GM19452 (cell line): ENCODE measurements around the gene BNIPL.

ENCODE experiments used
- ATAC-seq: cut with Tn5 transposase; IDR thresholded peaks from one replicate; pipeline ENCODE4 v1.9.1; 2021; ENCODE audit not compliant: unreplicated experiment

The BNIPL gene, protein sequence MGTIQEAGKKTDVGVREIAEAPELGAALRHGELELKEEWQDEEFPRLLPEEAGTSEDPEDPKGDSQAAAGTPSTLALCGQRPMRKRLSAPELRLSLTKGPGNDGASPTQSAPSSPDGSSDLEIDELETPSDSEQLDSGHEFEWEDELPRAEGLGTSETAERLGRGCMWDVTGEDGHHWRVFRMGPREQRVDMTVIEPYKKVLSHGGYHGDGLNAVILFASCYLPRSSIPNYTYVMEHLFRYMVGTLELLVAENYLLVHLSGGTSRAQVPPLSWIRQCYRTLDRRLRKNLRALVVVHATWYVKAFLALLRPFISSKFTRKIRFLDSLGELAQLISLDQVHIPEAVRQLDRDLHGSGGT

DNA sequence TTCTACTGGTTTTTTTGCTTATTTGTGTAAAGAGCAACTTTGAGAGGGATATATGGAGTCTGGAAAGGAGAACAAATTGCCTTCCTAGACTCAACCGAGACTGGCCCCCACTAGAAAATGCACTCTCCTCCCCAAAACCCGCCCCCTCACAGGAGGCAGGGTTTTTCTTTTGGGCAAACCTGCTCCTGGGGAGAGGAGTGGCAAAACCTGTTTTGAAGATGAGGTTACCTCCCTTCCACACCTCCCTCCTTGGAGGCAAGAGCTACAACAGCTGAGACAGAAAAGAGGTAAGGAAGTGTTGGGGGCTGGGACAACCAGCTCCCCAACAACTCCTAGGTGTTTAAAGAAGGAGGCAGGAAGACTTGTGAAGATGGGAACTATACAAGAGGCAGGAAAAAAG is at the start of gene BNIPL:
Gene BNIPL (plus strand): TSS at position 231 of the 400 bp plus-strand sequence. CDS start 140 bp downstream, at position 371.
- no peak for ATAC-seq

DNA sequence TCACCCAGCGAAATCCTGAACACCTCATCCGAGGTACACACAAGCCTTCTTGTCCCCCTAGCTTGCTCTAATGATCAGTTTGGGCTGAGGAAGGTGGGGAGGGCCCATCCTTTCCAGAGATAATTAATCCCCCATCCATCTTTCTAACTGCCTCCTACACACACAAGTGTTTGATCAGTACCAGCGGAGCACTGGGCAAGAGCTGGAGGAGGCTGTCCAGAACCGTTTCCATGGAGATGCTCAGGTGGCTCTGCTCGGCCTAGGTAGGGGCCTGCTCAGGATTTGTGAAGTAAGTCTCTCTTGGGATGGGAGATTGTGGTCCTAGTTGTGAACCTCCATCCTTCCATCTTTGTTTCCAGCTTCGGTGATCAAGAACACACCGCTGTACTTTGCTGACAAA is 48.5 kb upstream of the BNIPL start:
- ATAC-seq, result no peak

DNA sequence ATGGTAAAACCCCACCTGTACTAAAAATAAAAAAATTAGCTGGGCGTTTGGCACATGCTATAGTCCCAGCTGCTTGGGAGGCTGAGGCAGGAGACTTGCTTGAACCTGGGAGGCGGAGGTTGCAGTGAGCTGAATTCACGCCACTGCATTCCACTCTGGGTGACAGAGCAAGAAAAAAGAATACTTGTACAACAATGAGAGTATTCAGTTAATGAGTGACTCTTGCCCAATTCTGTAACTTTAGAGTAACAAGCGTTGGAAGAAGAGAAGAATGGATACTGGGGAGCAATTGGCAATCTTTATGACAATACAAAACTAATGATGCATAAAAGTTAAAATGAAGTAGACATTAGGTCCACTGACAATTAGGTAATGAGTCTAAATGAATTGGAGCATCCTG is 43.8 kb upstream of the BNIPL start:
- ATAC-seq, result no peak

DNA sequence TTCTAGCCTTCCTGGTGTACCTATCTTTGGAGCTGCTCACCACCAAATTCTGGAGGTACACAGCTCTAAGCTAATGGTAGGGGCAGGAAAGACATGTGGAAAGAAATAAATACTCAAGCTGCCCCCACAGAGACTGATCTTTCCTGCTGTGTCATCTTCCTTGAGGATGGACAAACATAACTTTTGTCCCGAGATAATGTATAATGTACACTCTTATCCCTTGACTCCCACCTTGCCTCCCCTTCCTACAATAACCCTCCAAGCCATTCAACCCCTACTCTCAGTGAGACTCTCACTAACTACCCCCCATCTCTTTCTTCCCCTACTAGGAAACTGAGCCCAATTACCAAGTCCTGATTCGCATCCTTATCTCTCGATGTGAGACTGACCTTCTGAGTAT is 42.1 kb upstream of the BNIPL start:
- ATAC-seq, result no peak

DNA sequence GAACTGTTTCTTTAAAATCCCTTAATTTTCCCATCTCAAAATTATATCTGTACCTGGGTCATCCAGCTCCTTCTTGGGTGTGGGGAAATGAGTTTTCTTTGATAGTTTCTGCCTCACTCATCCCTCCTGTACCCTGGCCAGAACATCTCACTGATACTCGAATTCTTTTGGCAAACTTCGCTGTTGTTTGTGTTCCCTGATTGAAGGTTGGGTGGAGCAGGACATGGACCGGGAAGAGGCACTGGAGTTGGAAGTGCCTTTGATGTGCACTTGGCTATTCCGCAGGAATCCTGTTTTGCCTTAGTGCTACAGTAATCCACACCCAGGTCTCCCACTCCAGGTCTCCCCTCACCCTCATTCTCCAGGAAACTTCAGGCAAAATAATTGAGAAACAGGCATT is 40.9 kb upstream of the BNIPL start:
- no peak for ATAC-seq

DNA sequence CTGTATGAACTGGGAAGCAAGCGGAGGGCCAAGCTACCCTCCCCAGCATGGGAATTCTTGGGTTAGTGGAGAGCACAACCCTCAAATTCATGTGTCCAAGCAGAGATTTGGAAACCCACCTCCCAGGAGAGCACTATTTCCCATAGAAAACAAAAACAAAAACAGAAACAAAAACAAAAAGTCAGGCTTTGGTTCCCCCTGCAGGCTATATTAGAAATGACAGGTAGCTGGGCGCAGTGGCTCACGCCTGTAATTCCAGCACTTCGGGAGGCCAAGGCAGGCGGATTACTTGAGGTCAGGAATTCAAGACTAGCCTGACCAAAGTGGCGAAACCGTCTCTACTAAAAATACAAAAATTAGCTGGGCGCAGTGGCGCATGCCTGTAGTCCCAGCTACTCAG is 40.5 kb upstream of the BNIPL start:
- ATAC-seq, result no peak

DNA sequence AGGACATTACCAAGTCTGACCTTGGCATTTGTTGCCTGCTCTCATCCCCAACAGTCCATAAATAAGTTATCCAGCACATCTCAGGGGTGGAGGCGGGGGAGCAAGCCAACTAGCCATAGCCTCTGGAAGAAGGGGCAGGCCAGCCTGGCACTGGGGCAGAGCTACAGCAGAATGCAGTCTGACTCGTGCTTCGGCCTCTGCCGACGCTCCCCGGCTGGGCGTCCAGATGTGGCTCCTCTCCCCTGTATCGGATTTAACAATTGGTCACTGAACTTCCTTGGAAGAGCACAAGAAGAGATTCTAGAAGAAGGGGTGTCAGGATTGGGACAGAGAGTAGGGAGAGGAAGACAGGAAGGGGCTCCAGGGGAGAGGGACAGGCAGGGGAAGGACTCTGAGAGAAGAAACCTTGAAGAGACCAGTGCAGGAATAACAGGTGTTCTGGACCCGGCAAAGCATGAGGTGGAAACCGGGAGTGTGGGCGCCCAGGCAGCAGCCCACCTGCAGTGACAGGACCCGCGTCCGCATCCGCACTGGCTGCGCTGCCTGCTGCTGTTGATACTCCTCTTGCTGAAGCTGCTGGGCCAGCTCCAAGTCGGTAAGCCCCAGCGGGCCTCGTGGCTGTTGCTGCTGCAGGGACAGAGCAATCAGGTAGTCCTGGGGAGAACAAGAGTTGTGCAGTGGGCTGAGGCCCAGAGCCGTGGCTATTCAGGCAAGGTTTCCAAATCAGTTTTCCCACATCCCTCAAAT is 39.1 kb upstream of the BNIPL start:
- ATAC-seq, result no peak

DNA sequence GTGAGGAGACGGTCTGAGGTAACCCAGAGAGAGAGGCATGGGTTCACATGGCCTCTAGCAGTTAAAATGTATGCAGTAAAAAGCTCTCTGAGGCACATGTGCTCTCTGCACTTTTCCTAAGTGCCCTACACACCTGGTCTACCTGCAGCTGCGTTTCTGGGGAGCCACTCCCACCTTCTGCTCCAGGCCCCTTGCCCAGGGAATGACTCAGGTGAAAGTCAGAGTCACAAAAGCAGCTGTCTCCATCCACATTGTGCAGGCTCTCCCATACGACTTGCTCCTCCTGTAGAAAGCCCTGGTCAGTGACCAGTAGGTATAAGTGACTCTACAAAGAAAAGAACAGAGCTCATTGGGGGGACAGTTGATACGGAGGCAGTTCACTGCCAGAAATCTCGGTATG is 38.4 kb upstream of the BNIPL start:
- ATAC-seq, result no peak

DNA sequence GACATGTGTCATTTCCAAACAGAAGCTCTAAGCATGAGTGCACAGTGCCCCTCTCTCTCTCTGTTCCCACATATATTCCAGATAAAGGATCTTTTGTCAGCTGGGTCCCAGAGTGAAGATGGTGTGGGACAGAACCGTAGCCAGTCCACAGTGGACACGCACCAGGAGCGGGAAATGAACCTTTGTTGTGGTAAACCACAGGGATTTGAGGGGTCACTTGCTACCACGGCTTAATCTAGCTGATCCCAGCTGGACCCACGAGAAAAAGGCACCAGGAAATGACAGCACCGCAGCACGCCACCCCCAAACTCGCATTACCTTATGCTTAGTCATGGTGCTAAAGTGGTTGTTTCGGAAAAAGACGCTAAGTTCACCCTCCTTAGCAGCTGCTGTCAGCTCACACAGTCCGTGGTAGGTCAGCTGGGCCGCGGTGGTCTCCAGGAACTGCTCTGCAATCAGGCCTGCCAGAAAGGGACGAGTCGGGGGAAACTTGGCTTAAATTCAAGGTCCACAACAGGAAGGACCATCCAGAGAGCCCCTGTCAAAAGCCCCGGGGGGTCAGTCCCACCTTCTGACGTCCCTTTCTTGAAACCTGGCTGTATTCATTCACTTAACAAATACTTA is 37.2 kb upstream of the BNIPL start:
- ATAC-seq, result no peak

DNA sequence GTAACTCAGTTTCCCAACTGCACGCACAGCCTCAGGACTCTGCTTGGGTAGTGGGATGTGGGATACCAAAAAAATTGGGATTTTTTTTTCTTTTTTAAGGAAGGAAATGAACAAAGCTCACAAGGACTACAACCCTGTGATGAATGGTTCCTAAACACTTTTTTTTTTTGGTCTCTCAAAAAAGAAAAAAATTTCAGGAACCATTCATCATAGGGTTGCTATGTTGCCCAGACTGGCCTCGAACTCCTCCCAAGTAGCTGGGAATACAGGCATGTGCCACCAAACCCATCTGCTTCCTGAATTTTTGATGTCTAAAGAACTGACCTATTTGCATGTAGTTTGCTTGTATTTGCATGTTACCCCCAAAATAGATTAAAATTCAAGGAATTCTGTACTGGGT is 36.5 kb upstream of the BNIPL start:
- no peak for ATAC-seq

DNA sequence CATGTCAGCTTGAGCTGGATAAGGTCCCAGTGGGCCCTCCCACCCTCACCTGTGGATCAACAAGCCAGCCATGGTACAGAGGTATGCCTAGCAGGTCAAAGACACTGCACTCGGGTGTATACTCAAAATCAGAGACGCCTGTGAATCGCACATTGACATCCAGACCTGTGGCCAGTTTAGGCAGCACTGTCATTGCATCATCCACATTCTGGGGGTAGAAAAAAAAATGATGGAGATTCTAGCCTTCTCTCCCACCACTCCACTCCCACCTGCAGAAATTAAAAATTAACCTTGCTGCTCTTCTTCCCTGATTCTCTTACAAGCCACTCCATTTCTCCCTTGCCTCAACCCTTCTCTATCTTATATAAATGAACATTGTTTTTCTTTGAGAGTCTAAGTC is 36.0 kb upstream of the BNIPL start:
- ATAC-seq, result no peak

DNA sequence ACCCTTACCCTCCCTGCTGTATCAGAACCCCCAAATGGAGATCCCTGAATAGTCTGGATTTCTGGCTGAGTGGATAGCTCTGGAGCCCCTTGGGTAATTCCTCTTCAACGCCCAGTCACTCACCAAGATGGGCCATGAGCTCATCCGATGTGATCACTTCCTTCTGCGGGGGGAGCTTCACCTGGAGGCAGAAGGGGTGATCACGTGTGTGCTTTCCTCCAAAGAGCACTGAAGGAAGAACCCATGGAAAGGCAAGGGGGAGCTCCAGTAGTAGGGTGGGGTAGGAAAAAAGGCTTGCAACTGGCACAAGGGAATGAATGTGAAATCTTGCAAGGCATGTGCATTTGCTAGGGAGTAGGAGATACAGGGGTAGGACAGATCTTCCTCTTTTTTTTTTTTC is 34.8 kb upstream of the BNIPL start:
- no peak for ATAC-seq

DNA sequence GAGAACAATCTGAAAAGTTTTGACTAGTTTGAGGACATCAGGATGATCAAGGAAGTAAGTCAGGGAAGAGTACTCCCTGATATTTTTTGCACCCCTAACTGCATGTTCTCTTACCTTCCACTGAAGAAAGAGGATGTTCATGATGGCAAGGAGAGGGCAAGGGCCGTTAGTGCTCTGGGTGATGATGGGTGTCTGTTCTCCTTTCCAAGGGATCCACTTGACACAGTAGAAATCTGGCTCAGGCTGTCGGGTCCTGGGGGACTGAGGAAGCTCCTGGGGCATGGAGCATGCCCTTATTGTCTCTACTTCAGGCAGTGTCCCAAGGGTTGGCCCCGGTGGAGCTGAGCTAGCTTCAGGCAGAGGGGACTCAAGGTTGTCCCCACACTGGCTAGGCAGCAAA is 34.3 kb upstream of the BNIPL start:
- ATAC-seq, result no peak

DNA sequence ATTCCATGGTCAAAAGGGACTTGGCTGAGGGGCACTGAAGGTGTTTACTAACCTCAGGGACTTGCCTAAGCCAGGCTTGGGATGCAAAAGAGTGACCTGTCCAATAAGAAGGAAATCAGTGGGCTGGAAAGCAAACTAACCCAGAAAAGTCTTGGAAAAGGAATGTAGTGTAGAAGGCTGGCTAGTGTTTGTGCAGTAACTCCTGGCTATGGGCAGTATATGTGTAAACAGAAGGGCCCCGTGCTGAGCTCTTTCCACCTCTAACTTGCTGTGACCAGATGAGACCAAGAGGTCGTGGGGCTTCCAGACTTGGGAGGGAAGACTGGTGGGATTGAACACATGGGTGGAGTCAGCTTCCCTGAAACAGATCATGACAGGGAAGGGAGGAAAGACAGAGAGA is 33.8 kb upstream of the BNIPL start:
- no peak for ATAC-seq

DNA sequence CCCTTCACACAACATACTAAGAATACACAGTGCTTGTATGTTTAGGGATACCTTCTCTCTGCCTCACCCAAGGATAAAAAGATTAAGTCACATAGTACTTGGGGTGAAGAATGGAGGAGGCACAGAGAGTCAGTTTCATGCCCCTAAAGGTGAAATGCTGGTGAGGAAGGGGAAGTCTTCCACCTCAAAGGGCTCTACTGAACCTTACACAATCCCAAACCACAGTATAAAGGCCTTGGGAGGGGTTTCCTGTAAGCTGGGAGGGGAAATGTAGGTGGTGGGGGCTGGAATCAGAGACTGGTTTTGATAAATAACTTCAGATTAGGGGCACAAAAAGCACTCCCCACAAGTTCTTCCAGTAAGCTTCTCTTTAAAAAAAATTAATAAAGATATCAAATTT is 33.2 kb upstream of the BNIPL start:
- ATAC-seq, result no peak

DNA sequence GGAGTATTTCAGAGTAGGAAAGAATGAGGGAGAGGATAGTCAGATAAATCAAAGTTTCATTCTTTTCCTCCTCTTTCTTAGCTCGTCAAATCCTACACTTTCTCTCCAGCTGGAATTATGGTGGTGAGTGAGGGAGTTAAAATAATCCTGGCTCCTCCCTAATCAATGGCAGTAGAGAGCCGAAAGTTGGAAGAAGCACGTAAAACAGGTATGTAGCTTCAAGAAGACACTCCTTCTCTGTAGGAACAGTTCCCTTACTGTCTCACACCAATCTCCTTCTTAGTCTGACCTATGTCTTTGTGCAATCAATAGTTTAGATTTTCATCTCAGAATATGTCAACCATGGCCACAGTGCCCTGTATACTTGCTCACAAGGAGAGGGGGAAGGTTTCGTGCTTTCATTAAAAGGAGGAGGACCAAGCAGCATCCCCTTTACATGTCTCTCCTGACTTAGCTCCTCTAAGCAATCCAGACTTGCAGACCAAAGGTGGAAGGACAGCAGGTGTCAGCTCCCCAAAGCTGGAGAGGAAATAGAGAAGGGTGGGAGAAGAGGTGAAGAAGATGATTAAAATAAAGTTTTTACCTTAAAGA is 30.6 kb upstream of the BNIPL start:
- no peak for ATAC-seq

DNA sequence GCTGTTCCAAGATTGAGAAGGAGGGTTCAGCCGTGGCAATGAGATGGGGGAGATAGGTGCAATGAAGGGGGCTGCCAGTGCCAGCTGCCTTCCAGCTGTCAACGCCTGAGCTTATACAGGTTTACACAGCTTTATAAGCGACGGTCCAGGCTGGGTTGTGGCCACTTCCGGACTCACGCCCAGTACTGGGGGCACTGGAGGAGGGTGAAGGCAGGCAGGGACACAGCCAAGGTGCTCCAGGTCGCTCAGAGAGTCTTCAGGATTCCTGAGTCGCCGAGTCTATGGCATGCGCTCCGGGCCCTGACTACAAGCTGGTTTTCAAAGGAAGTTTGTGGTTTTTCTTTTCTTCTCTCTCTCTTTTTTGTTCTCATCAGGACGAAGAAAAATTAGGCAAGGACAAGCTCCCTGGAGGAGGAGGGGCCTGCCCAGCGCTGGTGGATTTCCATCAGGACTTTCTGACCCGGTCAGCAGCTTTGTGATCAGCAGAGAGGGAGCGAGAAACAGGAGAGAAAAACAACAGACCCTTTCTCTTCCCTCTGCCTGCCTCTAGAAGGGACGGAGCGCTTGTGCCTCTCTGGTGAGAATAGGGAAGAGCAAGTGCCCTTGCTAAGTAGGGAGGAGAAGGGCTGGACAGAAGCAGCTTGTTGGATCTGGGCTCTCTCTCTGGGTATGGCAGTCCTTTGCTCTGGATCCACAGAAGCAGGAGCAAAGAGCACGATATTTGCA is 29.9 kb upstream of the BNIPL start, which contains the start of gene MINDY1:
Gene MINDY1 (minus strand): TSS at position 576 of the 726 bp plus-strand sequence. CDS start 4,285 bp downstream, outside the sequence.
- no peak for ATAC-seq

DNA sequence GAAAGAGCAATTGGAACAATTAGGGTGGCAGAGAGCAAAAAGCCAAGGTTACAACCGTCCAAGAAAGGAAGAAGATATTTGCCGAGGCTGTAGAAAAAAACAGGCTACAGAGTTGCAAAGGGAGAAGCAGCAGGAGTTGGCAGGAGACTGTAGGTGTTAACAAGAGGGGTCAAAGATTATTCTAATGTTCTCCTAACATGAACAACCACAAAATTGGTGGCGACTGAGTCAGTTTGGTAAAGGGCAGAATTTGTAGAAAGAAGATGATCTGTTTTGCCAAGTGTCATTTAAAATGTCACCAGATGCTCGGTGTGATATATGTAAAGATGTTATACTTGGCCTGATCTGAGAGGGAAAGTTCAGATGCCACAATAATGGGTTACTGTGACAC is 28.5 kb upstream of the BNIPL start:
- no peak for ATAC-seq

DNA sequence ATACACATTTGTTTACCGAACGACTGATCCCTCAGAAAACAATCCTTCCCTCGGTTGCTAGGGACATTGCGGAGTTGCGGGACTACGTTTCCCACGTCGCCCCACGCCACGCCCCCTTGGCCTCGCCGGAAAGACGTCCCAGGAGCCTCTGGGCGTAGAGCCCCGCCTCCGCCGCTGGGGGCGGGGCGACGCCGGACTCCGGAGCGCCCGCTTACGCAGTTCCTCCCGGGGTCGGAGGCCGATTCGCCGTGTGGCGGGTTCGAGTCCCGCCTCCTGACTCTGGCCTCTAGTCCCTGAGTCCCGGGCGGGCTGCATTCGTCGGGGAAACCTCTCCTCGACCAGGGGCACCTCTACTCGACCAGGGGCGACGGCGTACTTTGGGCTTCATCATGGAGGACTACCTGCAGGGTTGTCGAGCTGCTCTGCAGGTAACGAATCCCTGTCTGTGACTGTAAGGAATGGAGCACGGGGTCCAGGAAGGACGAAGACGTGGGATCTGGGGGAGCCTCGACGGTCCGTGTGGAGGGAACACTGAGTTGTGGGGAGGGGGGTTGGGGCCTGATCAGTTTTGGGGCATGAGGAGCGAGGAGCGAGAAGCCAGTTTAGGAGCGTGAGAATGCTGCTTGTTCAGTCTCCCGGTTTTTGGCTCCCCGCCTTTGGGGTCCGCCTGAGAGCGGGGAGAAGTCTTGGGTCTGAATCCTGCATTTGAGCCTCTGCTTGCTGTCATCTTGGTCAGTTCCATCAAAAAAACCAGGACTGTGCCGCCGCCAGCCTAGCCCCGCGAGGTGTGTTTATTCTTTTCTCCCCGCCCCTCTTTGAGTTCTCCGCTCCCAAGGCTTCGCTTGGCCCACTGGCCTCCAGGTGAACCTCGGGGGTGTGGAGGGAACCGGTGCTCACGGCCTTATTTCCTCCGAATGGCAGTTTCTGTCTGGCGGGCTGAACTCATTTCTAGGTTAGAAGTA is 27.9 kb upstream of the BNIPL start, which contains the start of gene PRUNE1:
Gene PRUNE1 (plus strand): TSS at position 206 of the 962 bp plus-strand sequence. CDS start 184 bp downstream, at position 390.
- peak; percentile 67 for ATAC-seq

DNA sequence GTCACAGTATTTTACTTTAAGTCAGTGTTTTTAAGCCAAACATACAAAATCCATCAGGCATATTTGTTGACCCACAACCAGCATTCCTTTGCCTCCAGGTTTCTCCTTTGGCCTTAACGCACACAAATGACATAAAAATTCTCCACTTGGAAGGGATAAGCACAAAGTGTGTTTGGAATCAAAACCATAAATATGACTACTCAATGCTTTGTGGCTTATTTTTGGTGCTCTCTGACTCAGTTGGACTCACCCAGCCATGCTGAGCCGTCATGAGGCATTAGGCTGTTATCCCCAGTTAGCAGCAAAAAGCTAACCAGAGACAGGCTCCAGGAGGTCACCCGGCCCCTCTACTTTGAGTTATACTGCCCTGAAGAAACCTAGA is 27.2 kb upstream of the BNIPL start:
- no peak for ATAC-seq
